ENCODE data around the gene NLGN1.

The NLGN1 gene

DNA sequence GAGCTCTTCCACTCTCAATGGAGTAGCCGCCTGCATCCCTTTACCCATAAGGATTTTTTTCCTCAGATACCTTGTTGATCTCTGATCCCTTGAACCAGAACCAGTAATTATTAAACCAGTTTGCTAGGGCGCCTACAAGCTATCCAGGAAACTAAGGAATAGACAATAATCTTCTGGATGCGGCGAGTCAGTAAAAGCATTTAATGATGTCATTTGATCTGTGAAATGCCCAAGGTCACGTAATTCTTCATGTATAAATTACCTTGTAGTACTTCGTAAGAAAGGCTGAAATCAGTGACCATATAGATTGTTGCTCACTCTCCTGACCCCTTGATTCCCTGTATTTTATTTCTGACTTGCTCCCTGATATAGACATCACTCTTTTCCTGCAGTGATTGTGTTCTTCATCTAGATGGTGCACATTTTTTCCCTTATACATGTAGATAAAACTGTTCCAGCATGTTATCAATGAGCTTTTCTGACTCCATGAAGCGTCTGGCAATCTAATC lies 913.0 kb downstream of the NLGN1 start:
- no peak for DNase-seq

DNA sequence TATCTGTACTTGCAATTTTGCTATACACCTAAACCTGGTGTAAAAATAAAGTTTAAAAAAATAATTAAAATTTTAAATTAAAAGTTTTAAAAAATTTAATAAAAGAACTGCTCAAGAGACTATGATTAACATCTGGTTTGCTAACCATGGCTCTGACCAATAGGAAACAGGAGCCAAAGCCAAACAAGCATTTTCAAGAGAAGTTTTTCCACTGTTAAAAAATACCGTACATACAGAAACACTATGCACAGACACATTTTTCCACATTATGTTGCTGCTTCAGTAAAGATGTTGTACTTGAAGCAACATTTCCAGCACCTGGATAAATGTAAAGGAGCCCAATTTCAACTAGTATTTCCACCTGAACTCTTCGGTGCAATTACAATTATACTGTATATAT lies 917.7 kb downstream of the NLGN1 start:
- no peak for DNase-seq

DNA sequence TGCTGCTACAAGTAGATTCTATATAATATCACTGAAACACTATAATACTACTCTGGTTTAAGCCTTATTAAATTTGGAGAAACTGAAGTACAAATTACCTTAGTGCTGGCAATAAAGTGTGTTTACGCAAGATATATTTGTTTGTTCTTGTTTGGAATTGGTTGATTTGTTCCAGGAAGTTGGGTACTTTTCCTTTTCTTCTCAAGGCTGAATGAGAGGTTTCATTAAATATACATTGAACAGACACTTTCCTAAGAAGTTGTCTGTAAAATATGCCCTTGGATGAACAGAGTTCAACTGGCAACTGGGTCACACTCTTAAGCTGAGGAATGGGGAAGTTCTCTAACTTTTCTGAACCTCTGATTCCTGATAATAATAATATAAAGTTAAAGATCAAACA lies 919.5 kb downstream of the NLGN1 start:
- no peak for DNase-seq

DNA sequence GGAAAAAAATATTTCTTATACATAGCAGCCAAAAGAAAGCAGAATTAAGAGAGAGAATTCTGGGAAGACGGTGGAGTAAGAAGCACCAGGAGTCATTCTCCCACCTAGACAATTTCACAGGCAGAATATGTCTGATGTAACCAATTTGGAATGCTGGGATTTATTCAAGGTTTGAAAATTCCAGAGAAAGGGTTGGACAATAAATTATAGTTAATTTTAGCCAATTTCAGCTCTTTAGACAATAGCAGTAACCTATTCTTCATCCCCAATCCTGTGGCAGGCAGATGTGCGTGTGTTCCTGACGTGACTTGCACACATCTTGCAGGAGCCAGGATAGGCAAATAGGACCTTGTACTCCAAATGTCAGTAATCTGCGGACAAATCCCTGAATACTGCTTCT lies 920.6 kb downstream of the NLGN1 start:
- no peak for DNase-seq

DNA sequence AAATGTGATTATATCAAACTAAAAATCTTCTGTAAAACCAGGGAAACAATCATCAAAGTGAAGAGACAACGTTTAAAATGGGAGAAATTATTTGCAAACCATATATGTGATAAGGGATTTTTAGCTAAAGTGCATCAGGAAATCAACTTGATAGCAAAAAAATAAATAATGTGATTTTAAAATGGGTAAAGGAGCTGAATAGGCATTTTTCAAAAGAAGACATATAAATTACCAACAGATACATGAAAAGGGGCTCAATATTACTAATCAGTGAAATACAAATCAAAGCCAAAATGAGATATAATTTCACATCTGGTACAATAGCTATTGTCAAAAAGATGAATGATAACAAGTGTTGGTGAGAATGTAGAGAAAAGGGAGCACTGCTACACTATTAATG lies 924.0 kb downstream of the NLGN1 start:
- DNase-seq = no peak

DNA sequence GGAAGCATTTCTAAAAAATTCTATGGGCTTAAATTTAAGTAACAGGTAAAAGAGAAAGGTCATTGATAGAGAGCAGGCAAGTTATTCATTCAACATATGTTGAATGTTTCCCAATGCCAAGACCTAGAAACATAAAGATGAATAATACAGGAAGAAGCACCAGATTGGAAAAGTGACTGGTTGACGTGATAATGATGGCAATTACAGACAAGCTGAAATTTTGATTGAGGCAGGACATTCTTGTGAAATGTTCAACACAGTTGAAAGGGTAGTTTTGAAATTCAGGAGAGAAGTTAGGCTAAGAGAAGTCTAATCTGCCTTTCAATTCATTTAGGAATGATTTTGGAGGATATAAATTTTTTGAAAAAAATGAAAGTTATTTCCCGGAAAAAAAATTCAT lies 925.2 kb downstream of the NLGN1 start:
- no peak for DNase-seq

DNA sequence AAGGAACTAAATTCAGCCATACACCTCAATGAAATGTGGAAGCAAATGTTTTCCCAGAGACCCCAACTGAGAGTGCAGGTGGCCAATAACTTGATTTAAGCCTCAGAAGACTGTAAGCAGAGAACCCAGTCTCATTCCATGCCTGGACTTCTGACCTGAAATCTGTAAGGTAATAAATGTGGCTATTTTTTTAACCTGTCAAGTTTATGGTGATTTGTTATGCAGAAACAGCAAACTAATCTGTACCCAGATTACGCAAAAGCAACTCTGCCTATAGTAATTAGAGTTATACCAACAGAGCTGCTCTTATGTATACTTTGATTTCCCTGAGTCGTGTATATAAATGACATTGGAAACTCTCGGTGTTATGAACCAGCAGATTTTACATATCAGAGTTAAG lies 927.6 kb downstream of the NLGN1 start:
- DNase-seq = no peak

DNA sequence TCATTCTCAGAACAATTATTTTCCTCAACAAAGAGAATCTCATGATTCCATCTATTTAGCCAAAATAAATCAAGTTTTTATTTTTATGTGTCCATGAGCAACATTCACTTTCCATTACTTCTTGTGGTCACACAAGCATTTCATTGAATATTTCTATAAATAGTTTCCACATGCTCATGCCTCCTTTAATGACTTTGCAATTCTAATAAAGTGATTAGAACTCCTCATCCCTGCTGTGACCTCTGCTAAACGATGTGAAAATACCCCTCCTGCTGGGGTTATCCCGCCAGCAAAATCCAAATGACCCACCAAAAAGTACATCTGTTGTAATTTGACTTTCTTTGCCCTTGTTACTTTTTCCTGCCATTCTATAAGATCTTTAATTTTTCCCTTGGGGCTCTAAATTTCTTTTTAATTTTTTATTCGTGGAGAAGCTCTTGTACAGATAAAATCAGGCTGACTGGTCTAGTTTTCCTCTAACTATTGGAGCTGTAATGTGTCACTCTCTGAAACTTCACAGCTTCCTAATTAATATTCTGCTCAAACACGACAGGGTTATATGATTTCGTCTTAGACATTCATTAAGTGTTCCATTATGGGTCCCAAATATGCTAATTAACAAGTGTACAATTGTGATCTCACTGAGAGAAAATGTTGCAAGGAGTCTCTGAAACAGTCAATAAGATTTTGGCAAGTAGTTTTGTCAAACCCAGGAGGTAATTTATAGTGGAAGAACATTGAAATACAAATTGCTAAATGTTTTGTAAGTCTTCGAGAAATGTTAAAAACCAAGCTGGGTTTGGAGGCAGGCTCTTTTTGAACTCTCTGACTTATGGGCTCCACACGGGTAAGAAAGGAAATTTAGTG lies 928.5 kb downstream of the NLGN1 start:
- DNase-seq = no peak

DNA sequence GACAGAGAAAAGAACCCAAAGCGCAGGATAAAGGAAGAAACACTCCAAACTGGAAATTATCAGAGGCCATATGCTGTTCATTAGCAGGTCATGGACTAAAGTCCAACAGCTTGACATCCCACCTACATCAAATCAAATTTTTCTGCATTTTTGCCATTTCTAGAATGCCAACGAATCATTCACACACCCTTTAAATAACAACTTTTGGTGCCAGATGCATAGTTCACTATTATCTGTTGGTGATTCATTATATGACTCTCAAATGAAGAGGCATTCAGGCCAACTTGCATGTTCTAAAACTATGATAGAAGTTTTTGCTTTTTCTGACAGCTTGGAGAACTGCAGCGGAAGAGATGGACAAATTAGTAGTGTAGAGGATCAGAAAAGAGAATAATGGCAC lies 931.8 kb downstream of the NLGN1 start:
- no peak for DNase-seq

DNA sequence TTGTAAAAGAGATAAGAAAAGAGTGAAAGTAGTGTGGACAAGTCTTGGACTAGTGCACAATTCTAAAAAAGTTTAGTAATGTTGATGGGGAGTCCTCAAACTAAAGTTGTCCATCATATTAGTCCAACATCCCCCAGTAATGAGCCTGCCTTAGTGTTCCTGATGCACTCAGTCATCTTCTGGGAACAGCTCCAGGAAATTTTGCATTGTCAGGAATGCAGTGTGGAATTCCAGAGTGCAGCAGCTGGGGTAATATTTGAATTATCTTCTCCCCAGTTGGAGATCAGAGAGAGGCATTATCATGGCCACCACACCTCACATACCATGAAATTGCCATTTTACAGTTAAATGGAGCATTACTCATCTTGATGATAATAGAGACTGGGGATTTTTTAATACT lies 932.8 kb downstream of the NLGN1 start:
- no peak for DNase-seq

DNA sequence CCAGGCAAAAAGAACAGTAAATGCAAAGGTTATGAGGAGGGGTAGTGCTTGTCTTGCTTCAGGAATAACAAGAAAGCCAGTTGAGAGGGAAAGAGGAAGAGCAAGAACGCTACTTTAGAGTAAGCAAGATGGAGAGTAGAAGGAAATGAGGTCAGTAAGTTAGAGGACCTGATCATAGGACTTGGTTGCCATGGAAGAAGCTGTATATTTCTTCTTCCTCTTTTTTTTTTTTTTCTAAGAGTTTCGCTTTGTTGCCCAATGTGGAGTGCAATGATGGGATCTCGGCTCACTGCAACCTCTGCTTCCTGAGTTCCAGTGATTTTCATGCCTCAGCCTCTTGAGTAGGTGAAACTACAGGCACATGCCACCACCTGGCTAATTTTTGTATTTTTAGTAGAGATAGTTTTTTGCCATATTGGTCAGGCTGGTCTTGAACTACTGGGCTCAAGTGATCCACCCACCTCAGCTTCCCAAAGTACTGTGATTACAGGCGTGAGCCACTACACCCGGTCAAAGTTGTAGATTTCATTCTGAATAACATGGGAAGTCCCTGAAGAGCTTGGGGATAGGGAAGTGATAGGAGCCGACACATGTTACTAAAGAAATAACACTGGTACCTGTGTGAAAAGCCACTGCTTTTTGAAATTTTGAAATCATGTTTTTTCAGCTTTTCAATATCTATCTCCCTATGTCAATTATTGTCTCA lies 933.7 kb downstream of the NLGN1 start:
- no peak for DNase-seq

DNA sequence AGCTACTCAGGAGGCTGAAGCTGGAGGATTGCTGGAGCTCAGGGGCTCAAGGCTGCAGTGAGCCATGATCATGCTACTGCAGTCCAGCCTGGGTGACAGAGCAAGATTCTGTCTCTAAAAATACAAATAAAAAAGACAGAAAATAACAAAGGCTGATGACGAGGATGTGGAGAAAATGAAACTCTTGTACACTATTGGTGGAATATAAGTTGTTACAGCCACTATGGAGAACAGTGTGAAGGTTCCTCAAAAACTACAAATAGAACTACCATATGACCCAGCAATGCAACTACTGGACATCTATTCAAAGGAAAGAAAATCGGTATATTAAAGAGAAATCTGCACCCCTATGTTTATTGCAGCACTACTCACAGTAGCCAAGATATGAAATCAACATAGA lies 934.8 kb downstream of the NLGN1 start:
- no peak for DNase-seq

DNA sequence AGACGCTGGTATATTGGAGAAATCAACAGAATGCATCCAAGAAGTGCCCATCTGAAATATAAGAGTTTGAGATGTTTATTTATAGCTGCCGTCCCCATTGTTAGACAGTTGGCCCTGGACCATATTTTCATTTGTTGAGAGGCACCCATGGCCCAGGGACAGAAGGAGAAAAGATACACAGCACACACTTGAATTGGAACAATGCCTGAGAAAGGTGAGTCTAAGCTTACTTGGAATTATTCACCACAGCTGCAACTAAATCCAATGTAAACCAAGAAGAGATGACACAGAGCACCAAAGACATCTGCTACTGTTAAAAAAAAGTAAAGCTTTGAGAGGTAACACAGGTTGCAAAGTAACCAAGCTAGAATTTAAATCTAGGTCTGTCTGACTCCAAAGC lies 936.1 kb downstream of the NLGN1 start:
- no peak for DNase-seq

DNA sequence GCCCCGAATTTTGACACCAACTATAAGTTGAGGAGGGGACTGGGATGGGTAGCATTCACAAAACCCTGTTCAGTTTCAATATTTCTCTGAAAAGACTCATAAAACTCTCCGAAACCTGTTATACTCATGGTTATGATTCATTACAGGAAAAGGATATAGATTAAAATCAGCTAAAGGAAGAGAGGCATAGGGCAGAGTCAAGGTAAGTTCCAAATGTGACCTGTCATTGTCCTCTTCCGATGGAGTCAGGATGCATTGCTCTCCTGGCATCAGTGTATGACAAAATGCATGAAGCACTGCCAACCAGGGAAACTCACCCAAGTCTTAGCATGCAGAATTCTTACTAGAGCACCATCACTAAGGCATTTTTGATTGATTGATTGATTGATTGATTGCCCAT lies 936.6 kb downstream of the NLGN1 start:
- DNase-seq = no peak

DNA sequence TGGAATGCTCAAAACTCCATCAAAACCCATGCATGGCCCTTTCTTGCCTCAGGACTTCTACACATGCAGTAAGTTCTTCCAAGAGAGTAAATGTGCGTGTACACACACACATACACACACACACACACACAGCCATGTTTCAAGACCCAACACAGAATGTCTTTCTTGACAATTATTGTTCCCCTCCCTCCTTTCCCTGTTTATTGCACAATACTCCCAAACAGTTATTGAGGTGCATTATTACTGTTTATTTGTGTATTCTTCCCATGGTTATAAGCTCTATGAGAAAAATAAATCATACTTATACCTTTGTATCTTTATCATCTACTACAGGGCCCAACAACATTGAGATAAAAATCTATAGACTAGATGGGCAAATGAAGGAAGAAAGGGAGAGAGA lies 937.8 kb downstream of the NLGN1 start:
- no peak for DNase-seq

DNA sequence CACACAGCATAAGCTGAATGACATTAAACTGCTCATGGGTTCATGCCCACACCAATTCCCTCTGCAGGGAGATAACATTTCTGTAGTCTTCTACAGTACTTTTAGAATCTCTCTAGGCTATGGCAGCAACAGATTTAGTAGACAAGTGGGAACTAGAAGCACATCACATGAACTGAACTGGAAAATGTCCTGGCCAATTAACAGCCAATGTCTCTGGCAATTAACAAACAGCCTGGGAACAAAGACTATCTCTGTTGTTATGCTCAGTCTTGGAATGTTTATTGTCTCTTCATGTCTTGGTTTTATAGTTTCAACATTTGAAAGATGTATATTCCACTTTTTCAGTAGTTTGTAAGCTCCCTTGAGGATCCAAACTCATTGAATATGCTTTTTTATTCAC lies 938.4 kb downstream of the NLGN1 start:
- no peak for DNase-seq

Measured in stimulated activated CD4-positive, alpha-beta T cell treated with anti-CD3 and anti-CD28 coated beads, Interleukin-1b, Interleukin-23, amount 100 ng/mL, for 48 hours (primary cell).